Tibial nerve (tissue), 4 donors: Measurements from ENCODE around the gene CRTC3. TPM values are rescaled to one million over a fixed set of nuclear protein-coding genes. Genes with fewer than 3 reads are reported as not detected.

ENCODE experiments used
- DNase-seq, 2 donors: peaks; one replicate each; pipeline ENCODE4 v3.0.0-alpha.2; 2019; ENCODE audit warnings: low spot score in 2 of 2
- H3K27ac ChIP-seq, 4 donors: fragments of 200-600 bp; sonication (generic) in 3 of 4; one replicate each; pipeline ENCODE4 v1.5.1; 2017 to 2019; ENCODE audit warnings: mild to moderate bottlenecking in 1 of 4
- H3K27me3 ChIP-seq, 2 donors: fragments of 200-600 bp; sonication (generic) in 1 of 2; one replicate each; pipeline versions ENCODE4 v1.5.1 to v1.6.0; 2017 to 2019
- H3K36me3 ChIP-seq, 3 donors: fragments of 200-600 bp; sonication (generic); one replicate each; pipeline ENCODE4 v1.5.1; 2018 to 2019
- H3K4me1 ChIP-seq, 4 donors: fragments of 200-600 bp; sonication (generic) in 3 of 4; one replicate each; pipeline ENCODE4 v1.5.1; 2017 to 2019
- H3K4me3 ChIP-seq, 4 donors: fragments of 200-600 bp; sonication (generic) in 3 of 4; one replicate each; pipeline ENCODE4 v1.5.1; 2017 to 2019; ENCODE audit warnings: mild to moderate bottlenecking in 1 of 4, moderate library complexity in 1 of 4
- H3K9me3 ChIP-seq, 4 donors: fragments of 200-600 bp; sonication (generic) in 3 of 4; one replicate each; pipeline ENCODE4 v1.5.1; 2017 to 2019
- EP300 ChIP-seq, 2 donors: sonication (generic); formaldehyde crosslinking; IDR thresholded peaks; one replicate each; pipeline ENCODE4 v1.6.1; 2017; ENCODE audit warnings: antibody characterized with exemption in 2 of 2, mild to moderate bottlenecking in 1 of 2
- POLR2A ChIP-seq, 2 donors: fragments of 450-650 bp; IDR thresholded peaks; one replicate each; pipeline ENCODE4 v1.6.1; 2017; ENCODE audit warnings: antibody characterized with exemption in 2 of 2, mild to moderate bottlenecking in 2 of 2, moderate library complexity in 2 of 2
- WGBS, 2 donors: methylation state at CpG; one replicate each; pipeline ENCODE4 v1.1.5; 2018; 5-methylcytosine and 5-hydroxymethylcytosine counted together
- total RNA-seq, 4 donors: library from RNA; depleted of rRNA; stranded (reverse); fragments of >200 nt; gene quantifications; one replicate each; pipeline ENCODE4 v1.1.0, GENCODE V29; 2016
- TF ChIP-seq, protein P1 (sequence below), 5 experiments: fragments of 200-600 bp in 3 of 5; fragments of 450-650 bp in 2 of 5; sonication (generic) in 3 of 5; IDR thresholded peaks; one replicate each; pipeline ENCODE4 v1.5.1; 2016 to 2019; ENCODE audit warnings: antibody characterized with exemption in 5 of 5, mild to moderate bottlenecking in 3 of 5, moderate library complexity in 2 of 5

CRTC3 gene
- total RNA-seq, 4 donors from 2014 or later, result 52.7 to 63.7 (median 60.6) TPM

DNA sequence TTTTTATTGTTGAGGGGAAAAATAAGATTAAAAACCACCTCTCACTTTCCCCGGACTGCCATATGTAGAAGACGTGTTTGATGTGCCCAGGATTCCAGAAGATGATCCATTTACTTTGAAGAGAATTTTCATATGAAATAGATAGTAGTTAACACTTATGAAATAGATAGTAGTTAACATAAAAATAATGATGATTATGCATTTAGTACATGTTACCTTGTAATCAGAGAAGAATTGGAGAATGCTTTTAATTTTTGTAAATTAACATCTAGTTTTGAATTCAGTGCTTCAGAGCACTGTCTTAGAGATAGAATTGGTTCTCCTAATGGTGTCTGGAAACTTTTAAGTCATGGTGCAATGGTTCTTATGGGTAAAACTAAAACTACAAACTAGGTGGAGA lies 46.1 kb upstream of the CRTC3 start:
- no peak for TF ChIP-seq POLR2A (IDR thresholded peaks at IDR 0.05)
- TF ChIP-seq, protein P1, sequence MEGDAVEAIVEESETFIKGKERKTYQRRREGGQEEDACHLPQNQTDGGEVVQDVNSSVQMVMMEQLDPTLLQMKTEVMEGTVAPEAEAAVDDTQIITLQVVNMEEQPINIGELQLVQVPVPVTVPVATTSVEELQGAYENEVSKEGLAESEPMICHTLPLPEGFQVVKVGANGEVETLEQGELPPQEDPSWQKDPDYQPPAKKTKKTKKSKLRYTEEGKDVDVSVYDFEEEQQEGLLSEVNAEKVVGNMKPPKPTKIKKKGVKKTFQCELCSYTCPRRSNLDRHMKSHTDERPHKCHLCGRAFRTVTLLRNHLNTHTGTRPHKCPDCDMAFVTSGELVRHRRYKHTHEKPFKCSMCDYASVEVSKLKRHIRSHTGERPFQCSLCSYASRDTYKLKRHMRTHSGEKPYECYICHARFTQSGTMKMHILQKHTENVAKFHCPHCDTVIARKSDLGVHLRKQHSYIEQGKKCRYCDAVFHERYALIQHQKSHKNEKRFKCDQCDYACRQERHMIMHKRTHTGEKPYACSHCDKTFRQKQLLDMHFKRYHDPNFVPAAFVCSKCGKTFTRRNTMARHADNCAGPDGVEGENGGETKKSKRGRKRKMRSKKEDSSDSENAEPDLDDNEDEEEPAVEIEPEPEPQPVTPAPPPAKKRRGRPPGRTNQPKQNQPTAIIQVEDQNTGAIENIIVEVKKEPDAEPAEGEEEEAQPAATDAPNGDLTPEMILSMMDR (IDR thresholded peaks at IDR 0.05), result no peak
- no peak for TF ChIP-seq EP300 (IDR thresholded peaks at IDR 0.05)
- Histone ChIP-seq H3K27ac (no peak overlapping the region), H3K27me3 (no peaks in the 10 kb centered on the region), H3K36me3 (peaks cover 6 to 93% (median 18%) of the 10 kb centered on the region in 3 donors), H3K4me1 (peaks cover 0 to 12% (median 0%) of the 10 kb centered on the region in 4 donors), H3K9me3 (no peaks in the 10 kb centered on the region), H3K4me3 (no peak overlapping the region)
- WGBS, 2 donors, result 81 to 84% methylated on average over 2 of the region's 2 CpGs
- DNase-seq, result no peak

DNA sequence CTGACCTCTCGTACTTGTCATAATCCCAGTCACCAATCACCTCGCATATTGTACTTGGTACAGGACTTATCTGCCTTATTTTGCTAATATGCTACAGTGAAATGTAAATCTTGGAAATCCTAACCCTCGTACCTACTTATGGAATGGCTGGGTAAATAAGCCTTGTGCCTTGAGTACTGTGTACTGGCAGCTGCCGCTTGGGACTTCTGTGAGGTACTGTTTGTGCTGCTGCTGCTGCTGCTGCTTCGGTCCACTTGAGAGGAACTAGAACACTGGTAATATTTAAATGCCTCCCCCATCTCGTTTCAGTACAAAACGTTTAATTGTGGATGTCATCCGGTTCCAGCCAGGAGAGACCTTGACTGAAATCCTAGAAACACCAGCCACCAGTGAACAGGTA lies 42.5 kb upstream of the CRTC3 start:
- H3K36me3 ChIP-seq, result peaks cover 6 to 97% (median 25%) of the 10 kb centered on the region in 3 donors
- WGBS, 2 donors, result 91 to 93% methylated on average over 8 of the region's 8 CpGs

DNA sequence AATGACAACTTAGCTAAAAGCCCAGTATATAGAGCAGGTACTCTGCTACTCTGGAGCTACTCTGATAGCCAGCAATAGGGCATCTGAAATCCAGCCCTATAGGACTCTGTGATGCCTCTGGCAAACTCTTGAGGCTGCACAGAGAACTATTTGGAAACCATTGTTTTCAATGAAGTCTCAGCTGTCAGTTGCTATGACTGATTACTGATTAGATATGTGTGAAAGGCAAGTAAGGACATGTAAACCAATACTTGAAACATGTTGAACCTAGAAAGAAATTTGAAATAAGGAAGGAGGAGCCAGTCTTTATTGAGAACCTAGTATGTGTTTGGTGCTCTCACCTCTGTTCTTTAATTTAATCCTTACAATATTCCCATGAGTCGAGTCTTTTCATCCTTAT lies 40.2 kb upstream of the CRTC3 start:
- H3K27ac ChIP-seq, result no peak overlapping the region
- 94 to 97% methylated on average over 1 of the region's 1 CpG for WGBS, 2 donors
- H3K4me1 ChIP-seq, result no peaks in the 10 kb centered on the region
- TF ChIP-seq, protein P1 (IDR thresholded peaks at IDR 0.05), result no peak
- TF ChIP-seq POLR2A (IDR thresholded peaks at IDR 0.05), result no peak
- no peak for TF ChIP-seq EP300 (IDR thresholded peaks at IDR 0.05)
- no peak for DNase-seq
- peaks cover 6 to 99% (median 26%) of the 10 kb centered on the region in 3 donors for H3K36me3 ChIP-seq
- H3K27me3 ChIP-seq, result no peaks in the 10 kb centered on the region
- no peak overlapping the region for H3K4me3 ChIP-seq
- no peaks in the 10 kb centered on the region for H3K9me3 ChIP-seq

More for the DNA sequence above, 42.5 kb upstream of the CRTC3 start:
- Histone ChIP-seq H3K4me1 (peaks cover 0 to 5% (median 0%) of the 10 kb centered on the region in 4 donors), H3K9me3 (no peaks in the 10 kb centered on the region), H3K27ac (no peak overlapping the region), H3K27me3 (no peaks in the 10 kb centered on the region), H3K4me3 (no peak overlapping the region)
- TF ChIP-seq POLR2A (IDR thresholded peaks at IDR 0.05) (no peak), EP300 (IDR thresholded peaks at IDR 0.05) (no peak)
- TF ChIP-seq, protein P1 (IDR thresholded peaks at IDR 0.05), result no peak
- no peak for DNase-seq

DNA sequence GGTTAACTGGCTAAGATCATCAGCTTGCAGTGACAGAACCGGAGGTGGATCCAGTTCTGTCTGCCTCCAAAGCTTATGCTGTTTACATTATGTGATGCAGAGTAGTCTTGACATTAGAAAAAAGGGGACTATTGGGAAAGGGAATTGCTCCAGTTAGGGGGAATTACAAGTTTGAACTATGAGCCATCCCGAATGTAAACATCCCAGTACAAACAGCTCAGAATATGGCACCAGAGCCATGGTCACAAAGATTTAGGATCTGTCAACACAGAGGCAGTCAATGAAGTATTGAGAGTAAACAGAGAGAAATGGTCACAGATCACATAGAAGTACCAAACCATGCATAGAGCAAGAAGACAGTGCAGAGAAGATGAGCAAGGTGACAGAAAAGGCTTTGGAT lies 39.8 kb upstream of the CRTC3 start:
- no peak for DNase-seq
- TF ChIP-seq POLR2A (IDR thresholded peaks at IDR 0.05) (no peak), EP300 (IDR thresholded peaks at IDR 0.05) (no peak)
- TF ChIP-seq, protein P1 (IDR thresholded peaks at IDR 0.05), result no peak
- Histone ChIP-seq H3K36me3 (peaks cover 6 to 99% (median 29%) of the 10 kb centered on the region in 3 donors), H3K27ac (no peak overlapping the region), H3K4me3 (no peak overlapping the region), H3K4me1 (no peaks in the 10 kb centered on the region), H3K27me3 (no peaks in the 10 kb centered on the region), H3K9me3 (no peaks in the 10 kb centered on the region)
- 88 to 92% methylated on average over 2 of the region's 2 CpGs for WGBS, 2 donors

DNA sequence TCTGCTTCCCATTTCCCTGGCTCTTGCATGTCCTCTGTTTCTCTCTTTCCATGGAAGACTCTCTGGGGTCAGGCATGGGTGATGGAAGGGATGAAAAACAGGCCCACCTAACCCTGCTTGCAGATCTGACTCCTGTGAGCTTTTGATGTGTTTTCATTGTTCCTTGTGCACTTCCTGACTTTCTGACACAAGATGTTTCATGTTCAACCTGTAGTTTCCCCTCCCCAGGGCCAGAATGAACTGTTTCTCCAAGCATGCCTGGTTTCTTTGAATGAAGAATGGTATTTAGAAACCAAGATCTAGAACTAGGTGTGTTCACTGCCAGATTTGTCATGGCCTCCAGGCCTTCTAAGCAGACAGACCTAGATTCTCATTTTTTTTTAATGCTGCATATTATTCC lies 36.1 kb upstream of the CRTC3 start:
- Histone ChIP-seq H3K9me3 (no peaks in the 10 kb centered on the region), H3K27me3 (no peaks in the 10 kb centered on the region), H3K27ac (no peak overlapping the region), H3K36me3 (peaks cover 0 to 99% (median 19%) of the 10 kb centered on the region in 3 donors), H3K4me1 (no peaks in the 10 kb centered on the region), H3K4me3 (no peak overlapping the region)
- TF ChIP-seq EP300 (IDR thresholded peaks at IDR 0.05) (no peak), POLR2A (IDR thresholded peaks at IDR 0.05) (no peak)
- TF ChIP-seq, protein P1 (IDR thresholded peaks at IDR 0.05), result no peak
- DNase-seq, result no peak
